K562 (cell line): ENCODE measurements around the gene CTSH. TPM values are rescaled to one million over a fixed set of nuclear protein-coding genes. Genes with fewer than 3 reads are reported as not detected.

Source experiments
- AFF4 ChIP-seq: sonication (generic); formaldehyde crosslinking; IDR thresholded peaks from 2 replicates; pipeline ENCODE4 v1.8.0; 2023; ENCODE audit warnings: mild to moderate bottlenecking, missing genetic modification reagents
- MCM5 ChIP-seq: fragments of 450-650 bp; IDR thresholded peaks from 2 replicates; pipeline ENCODE4 v1.6.1; 2016; ENCODE audit warnings: low read depth
- STAT6 ChIP-seq: sonication (generic); formaldehyde crosslinking; IDR thresholded peaks from 2 replicates; pipeline ENCODE4 v1.8.1; 2023; ENCODE audit warnings: mild to moderate bottlenecking, missing genetic modification reagents
- polyA plus RNA-seq, 8 experiments: library from polyadenylated mRNA; depleted of rRNA in 4 of 8; stranded (reverse) in 5 of 8; unstranded in 3 of 8; fragments of >200 nt; fragmentation: Nextera tagmentation in 2 of 8; fragmentation: Illumina TruSeq in 1 of 8; extraction: Ambion mirVana in 2 of 8; extraction: Trizol in 1 of 8; gene quantifications; 2 replicates each; pipeline versions ENCODE4 v1.2.1 to v1.2.3, GENCODE V29; 2011 to 2014; ENCODE audit warnings: inconsistent platforms in 1 of 8, missing spikeins in 1 of 8
- total RNA-seq, 7 experiments: library from RNA; depleted of rRNA in 6 of 7; stranded (reverse); fragments of >200 nt in 6 of 7; fragmentation: Illumina TruSeq in 2 of 7; extraction: Trizol in 2 of 7; gene quantifications; 2 replicates each; pipeline versions ENCODE4 v1.2.1 to v1.2.3, GENCODE V29; 2011 to 2021; ENCODE audit warnings: low replicate concordance in 1 of 7

Gene CTSH
- total and polyA plus RNA-seq, 9 of the 15 experiments (the other 6 are each of a cell fraction or from before 2014, with no cell fraction given) = 15.0 to 462 (median 173) TPM

GRCh38 chr15:78993931-78994530, 49.2 kb upstream of the CTSH start (continued):
- TF ChIP-seq STAT6 (CRISPR knock-in tag) (no peak), MCM5 (no peak), AFF4 (CRISPR knock-in tag) (no peak)
